Common myeloid progenitor, CD34-positive (primary cell): ENCODE measurements around the gene METTL6. TPM values are rescaled to one million over a fixed set of nuclear protein-coding genes. Genes with fewer than 3 reads are reported as not detected.

Experiments
- CTCF ChIA-PET: fragments of 350-600 bp; sonication (Branson Sonifier 250); formaldehyde crosslinking; loops from one replicate; lab custom pipeline; 2021; ENCODE audit warnings: antibody characterized with exemption; lab: Charles Lee
- POLR2A ChIA-PET: fragments of 350-600 bp; sonication (Branson Sonifier 250); formaldehyde crosslinking; loops from one replicate; lab custom pipeline; 2021; ENCODE audit warnings: antibody characterized with exemption; lab: Charles Lee
- DNase-seq, 3 donors: peaks; one replicate each; pipeline versions ENCODE4 v3.0.0 to v3.0.0-alpha.2; 2013
- H3K27ac ChIP-seq, 2 experiments: 1 replicate in 1 of 2; 2 replicates in 1 of 2; pipeline ENCODE4 v1.7.0; 2013; ENCODE audit warnings: inconsistent platforms in 2 of 2, low read length in 2 of 2, mild to moderate bottlenecking in 2 of 2, low read depth in 1 of 2, moderate library complexity in 1 of 2; ENCODE audit not compliant: severe bottlenecking in 2 of 2, insufficient read depth in 1 of 2, poor library complexity in 1 of 2
- H3K27me3 ChIP-seq, 5 experiments: replicated peaks in 2 of 5; 1 replicate in 3 of 5; 2 replicates in 2 of 5; pipeline versions ENCODE4 v1.6.1 to v1.7.0; 2013; ENCODE audit warnings: low read length in 4 of 5, mild to moderate bottlenecking in 2 of 5, moderate library complexity in 2 of 5, inconsistent platforms in 1 of 5; ENCODE audit not compliant: insufficient read depth in 5 of 5, control insufficient read depth in 4 of 5
- H3K36me3 ChIP-seq, 4 experiments: 1 replicate in 2 of 4; 2 replicates in 2 of 4; pipeline versions ENCODE4 v1.6.1 to v1.7.0; 2013; ENCODE audit warnings: low read length in 3 of 4, control low read depth in 1 of 4, mild to moderate bottlenecking in 1 of 4; ENCODE audit not compliant: control insufficient read depth in 4 of 4, insufficient read depth in 4 of 4
- H3K4me1 ChIP-seq, 4 experiments: 1 replicate in 3 of 4; 2 replicates in 1 of 4; pipeline versions ENCODE4 v1.6.1 to v1.7.1; 2013; ENCODE audit warnings: low read length in 3 of 4, mild to moderate bottlenecking in 3 of 4, control low read depth in 1 of 4, inconsistent platforms in 1 of 4, moderate library complexity in 1 of 4; ENCODE audit not compliant: control insufficient read depth in 4 of 4, insufficient read depth in 4 of 4; ENCODE audit errors: control extremely low read depth in 1 of 4
- H3K4me3 ChIP-seq, 7 experiments: 1 replicate in 4 of 7; 2 replicates in 3 of 7; pipeline versions ENCODE4 v1.5.1 to v1.7.0; 2013; ENCODE audit warnings: mild to moderate bottlenecking in 7 of 7, low read length in 6 of 7, moderate library complexity in 6 of 7, inconsistent platforms in 2 of 7, low read depth in 2 of 7, control low read depth in 1 of 7; ENCODE audit not compliant: insufficient read depth in 4 of 7, control insufficient read depth in 1 of 7; ENCODE audit errors: extremely low read depth in 1 of 7
- H3K9me3 ChIP-seq, 5 experiments: 1 replicate in 4 of 5; 2 replicates in 1 of 5; pipeline versions ENCODE4 v1.6.1 to v1.7.1; 2013; ENCODE audit warnings: low read length in 4 of 5, mild to moderate bottlenecking in 2 of 5, inconsistent platforms in 1 of 5, low read depth in 1 of 5, moderate library complexity in 1 of 5; ENCODE audit not compliant: control insufficient read depth in 4 of 5, insufficient read depth in 2 of 5; ENCODE audit errors: control extremely low read depth in 1 of 5
- WGBS: methylation state at CpG from one replicate; pipeline ENCODE4 v1.1.5; 2013; ENCODE audit not compliant: insufficient coverage; 5-methylcytosine and 5-hydroxymethylcytosine counted together
- polyA plus RNA-seq: library from polyadenylated mRNA; unstranded; fragments of 120-200 nt; gene quantifications from one replicate; pipeline ENCODE4 v1.2.1, GENCODE V29; 2013

METTL6 gene, protein sequence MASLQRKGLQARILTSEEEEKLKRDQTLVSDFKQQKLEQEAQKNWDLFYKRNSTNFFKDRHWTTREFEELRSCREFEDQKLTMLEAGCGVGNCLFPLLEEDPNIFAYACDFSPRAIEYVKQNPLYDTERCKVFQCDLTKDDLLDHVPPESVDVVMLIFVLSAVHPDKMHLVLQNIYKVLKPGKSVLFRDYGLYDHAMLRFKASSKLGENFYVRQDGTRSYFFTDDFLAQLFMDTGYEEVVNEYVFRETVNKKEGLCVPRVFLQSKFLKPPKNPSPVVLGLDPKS
- polyA plus RNA-seq: 20.5 TPM

DNA sequence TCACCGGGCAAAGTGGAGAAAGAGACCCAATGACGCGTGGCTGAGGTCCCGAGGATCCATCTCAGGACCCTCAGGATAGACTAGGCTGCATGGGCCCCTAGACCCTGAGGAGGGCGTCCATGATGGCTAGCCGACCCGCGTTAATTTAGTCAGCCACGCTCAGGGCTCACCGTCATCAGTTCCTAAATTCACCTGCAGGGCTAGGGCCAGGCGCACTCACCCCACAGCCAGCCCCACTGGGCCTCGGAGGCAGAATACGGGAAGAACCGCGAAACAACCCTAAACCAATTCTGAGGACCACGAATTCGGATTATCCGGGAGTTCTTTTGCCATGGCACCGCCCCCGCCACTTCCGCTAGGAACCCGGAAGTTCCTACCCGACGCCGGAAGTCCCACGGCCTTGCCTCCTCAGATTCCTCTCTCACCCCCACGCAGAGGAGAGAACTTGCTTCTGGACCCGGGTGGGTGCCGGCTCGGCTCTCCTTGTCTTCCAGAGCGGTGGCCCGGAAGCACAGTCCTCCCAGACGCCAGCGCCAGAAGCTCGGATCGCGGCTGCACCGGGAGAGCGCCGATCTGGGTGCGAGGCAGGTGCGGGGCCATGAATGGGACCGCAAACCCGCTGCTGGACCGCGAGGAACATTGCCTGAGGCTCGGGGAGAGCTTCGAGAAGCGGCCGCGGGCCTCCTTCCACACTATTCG, at the start of gene METTL6, which contains the start of gene EAF1:
Gene METTL6, minus strand, starts transcription at position 363 of the 699 bp plus-strand sequence. CDS start 1,033 bp downstream, outside the sequence.
Gene EAF1, plus strand, starts transcription at position 417 of the 699 bp plus-strand sequence. Its CDS starts 182 bp downstream, at position 599.
- WGBS: 0% methylated on average over 49 of the region's 52 CpGs
- H3K27ac ChIP-seq: peak within 1 kb of the TSS; percentile 82 to 91
- CTCF ChIA-PET: interaction anchor here (0.9 to 3.3 kb wide), 6 partner anchors 20 to 142 kb away, joined by 3 to 10 read pairs (median 4); no protein-coding TSS in a partner anchor
- H3K9me3 ChIP-seq: no peaks in the 10 kb centered on the region
- peaks cover 16 to 30% (median 21%) of the 10 kb centered on the region in 4 experiments for H3K4me1 ChIP-seq
- POLR2A ChIA-PET: interaction anchor here (0.6 kb wide), 1 partner anchor 14 kb away, joined by 3 read pairs; no protein-coding TSS in a partner anchor
- no peaks in the 10 kb centered on the region for H3K27me3 ChIP-seq
- DNase-seq: peak; percentile 84 to 85 (median 85)
- H3K36me3 ChIP-seq: peaks cover 4 to 40% (median 26%) of the 10 kb centered on the region in 4 experiments
- peak within 1 kb of the TSS; percentile 82 to 98 (median 92) for H3K4me3 ChIP-seq

DNA sequence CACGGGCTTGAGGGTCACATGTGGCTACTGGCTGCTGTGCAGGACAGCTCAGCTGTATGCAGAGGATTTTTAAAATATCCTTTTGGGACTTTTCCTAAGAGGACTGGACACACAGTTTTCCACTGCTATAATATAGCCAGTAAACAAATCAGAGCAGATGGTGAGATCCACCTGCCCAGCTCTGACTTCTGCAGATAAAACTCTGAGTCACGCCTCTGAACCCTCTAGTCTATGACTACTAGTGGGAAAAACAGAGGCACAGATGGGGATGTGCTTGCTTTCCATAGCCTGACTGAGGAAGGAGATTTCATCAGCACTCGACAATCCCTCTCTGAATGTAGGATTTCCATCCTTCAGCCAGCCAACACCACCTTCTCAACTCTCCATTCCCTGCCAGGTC, 49.0 kb upstream of the METTL6 start:
- POLR2A ChIA-PET: no interaction called here
- WGBS: 93% methylated on average over 2 of the region's 3 CpGs
- H3K27me3 ChIP-seq: no peaks in the 10 kb centered on the region
- CTCF ChIA-PET: interaction anchor here (1.5 to 2.5 kb wide), 2 partner anchors 10 to 45 kb away, joined by 3 to 8 read pairs; partner anchors contain the start of gene COLQ
- no peak overlapping the region for H3K27ac ChIP-seq
- H3K4me3 ChIP-seq: no peak overlapping the region
- H3K9me3 ChIP-seq: no peaks in the 10 kb centered on the region
- peaks cover 0 to 11% (median 4%) of the 10 kb centered on the region in 4 experiments for H3K4me1 ChIP-seq
- H3K36me3 ChIP-seq: no peaks in the 10 kb centered on the region
- DNase-seq: no peak

DNA sequence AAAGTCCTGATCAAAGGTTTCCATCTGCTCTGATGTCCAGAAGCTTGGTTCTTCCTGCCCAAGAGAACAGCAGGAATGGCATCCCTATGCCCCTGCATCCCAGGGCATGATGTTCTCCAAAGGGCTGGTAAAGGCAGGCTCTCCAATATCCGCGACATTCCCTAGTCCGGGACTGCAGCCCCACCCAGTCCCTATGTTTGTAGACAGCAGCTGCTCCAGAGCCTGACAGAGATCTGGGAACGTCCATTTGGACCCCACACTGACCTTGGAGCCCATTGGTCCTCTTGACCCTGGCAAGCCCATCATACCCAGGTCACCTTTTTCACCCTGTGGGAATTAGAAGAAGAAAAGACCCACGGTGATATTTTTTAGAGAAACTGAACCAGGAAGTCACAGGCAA, 47.8 kb upstream of the METTL6 start:
- 58% methylated on average over 5 of the region's 5 CpGs for WGBS
- Histone ChIP-seq H3K4me3 (no peak overlapping the region), H3K4me1 (peaks cover 0 to 11% (median 4%) of the 10 kb centered on the region in 4 experiments), H3K27me3 (no peaks in the 10 kb centered on the region), H3K27ac (no peak overlapping the region), H3K9me3 (no peaks in the 10 kb centered on the region), H3K36me3 (no peaks in the 10 kb centered on the region)
- no peak for DNase-seq
- POLR2A ChIA-PET: no interaction called here
- CTCF ChIA-PET: no interaction called here

DNA sequence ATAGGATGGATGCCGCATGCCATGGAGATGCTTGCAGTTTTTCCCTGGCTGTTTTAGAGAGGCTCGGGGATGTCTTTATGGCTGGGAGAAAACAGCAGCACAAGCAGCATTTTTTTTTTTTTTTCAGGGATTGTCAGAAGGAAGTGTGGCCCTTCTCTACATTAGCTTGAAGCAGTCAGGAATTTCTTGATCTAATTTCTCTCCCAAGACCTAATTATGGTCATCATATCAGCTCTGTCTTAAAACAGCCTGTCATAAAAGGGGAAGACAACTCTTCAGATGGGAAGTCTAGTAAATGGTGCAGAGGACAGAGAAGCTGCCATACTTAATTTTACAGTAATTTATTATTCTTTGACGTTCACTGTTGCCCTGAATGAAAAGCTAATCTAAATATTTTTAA, 44.5 kb upstream of the METTL6 start:
- ChIA-PET POLR2A (no interaction called here), CTCF (interaction anchor here (1.4 kb wide), 1 partner anchor 66 kb away, joined by 4 read pairs; no protein-coding TSS in a partner anchor)
- Histone ChIP-seq H3K4me3 (no peak overlapping the region), H3K27ac (no peak overlapping the region), H3K27me3 (no peaks in the 10 kb centered on the region), H3K36me3 (no peaks in the 10 kb centered on the region), H3K4me1 (peaks cover 0 to 18% (median 11%) of the 10 kb centered on the region in 4 experiments), H3K9me3 (no peaks in the 10 kb centered on the region)
- WGBS: no CpG with 5 or more reads among the region's 3 CpGs
- no peak for DNase-seq

DNA sequence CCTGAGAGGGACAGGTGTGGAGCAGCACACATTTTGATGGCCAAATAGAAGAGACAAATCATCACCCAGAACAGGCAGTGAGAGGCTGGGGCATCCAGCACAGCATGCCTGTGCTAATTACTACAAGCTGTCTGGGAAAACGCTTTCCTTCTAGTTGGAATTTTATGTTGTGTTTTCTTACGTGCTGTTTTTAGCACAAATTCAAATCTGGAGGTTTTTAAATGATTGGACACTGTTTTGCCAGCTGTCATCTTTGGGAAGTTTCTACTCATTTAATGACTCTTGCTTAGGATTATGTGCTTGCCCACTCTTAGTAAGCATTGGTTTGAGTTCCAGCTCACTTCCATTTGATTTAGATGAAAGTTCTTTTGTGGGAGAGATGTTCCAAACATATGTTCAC, 43.5 kb upstream of the METTL6 start:
- H3K4me1 ChIP-seq: peaks cover 0 to 11% (median 9%) of the 10 kb centered on the region in 4 experiments
- no peaks in the 10 kb centered on the region for H3K27me3 ChIP-seq
- 100% methylated on average over 1 of the region's 2 CpGs for WGBS
- CTCF ChIA-PET: interaction anchor here (0.9 kb wide), 1 partner anchor 9 kb away, joined by 4 read pairs; no protein-coding TSS in a partner anchor
- no peaks in the 10 kb centered on the region for H3K36me3 ChIP-seq
- DNase-seq: no peak
- POLR2A ChIA-PET: no interaction called here
- no peaks in the 10 kb centered on the region for H3K9me3 ChIP-seq
- H3K4me3 ChIP-seq: no peak overlapping the region
- no peak overlapping the region for H3K27ac ChIP-seq

DNA sequence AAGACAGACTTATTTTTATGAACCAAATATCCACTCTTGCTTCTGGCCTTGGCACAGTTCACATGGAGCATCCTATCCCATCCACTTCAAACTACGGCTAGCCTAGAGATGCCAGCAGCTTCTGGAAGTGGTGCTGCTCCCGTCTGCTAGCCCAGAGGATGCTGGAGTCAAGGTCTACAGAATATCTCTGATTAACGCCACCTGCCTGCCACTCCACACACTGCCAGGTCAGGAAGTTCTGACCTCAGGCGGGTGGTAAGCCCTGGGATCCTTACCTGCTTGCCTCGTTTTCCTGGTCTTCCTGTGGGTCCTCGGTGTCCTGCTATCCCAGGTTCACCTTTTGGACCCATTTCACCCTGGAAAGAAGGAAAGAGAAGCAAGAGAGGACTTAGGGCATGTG, 42.9 kb upstream of the METTL6 start:
- H3K4me1 ChIP-seq: peaks cover 0 to 11% (median 9%) of the 10 kb centered on the region in 4 experiments
- WGBS: 93% methylated on average over 5 of the region's 6 CpGs
- no peaks in the 10 kb centered on the region for H3K9me3 ChIP-seq
- no peaks in the 10 kb centered on the region for H3K36me3 ChIP-seq
- no peak for DNase-seq
- H3K27ac ChIP-seq: no peak overlapping the region
- no peaks in the 10 kb centered on the region for H3K27me3 ChIP-seq
- ChIA-PET CTCF (interaction anchor here (1.6 kb wide), 1 partner anchor 23 kb away, joined by 4 read pairs; no protein-coding TSS in a partner anchor), POLR2A (interaction anchor here (0.5 kb wide), 1 partner anchor 8 kb away, joined by 3 read pairs; no protein-coding TSS in a partner anchor)
- H3K4me3 ChIP-seq: no peak overlapping the region
